HG03175 (cell line): ENCODE results near the gene PPIA.
"Not testable (repeated sequence)": the region's sequence is repeated elsewhere in the genome, so short reads cannot be mapped to it uniquely, and the experiment has no call there.

Source experiments
- ATAC-seq: cut with Tn5 transposase; IDR thresholded peaks from one replicate; pipeline ENCODE4 v1.9.1; 2021; ENCODE audit warnings: mild to moderate bottlenecking, moderate library complexity; ENCODE audit not compliant: unreplicated experiment

The PPIA gene

DNA sequence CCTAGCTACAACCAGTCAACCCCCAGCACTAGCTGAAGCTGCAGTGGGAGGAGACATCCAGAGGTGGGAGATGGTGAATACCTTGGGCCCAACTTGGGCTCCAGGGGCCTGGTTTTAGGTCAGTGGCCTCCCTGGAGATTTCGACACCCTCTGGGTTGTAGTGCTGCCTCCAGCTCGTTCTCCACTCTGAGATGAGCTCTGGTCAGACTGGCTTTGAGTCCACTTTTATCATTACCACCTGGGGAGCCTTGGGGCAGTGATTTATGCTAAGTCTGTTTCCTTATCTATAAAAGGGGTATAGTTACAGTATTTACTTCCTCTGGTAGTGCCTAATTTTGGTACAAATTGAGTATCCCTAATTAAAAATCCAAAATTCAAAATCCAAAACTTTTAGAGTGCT is 22.8 kb downstream of the PPIA start:
- no peak for ATAC-seq

DNA sequence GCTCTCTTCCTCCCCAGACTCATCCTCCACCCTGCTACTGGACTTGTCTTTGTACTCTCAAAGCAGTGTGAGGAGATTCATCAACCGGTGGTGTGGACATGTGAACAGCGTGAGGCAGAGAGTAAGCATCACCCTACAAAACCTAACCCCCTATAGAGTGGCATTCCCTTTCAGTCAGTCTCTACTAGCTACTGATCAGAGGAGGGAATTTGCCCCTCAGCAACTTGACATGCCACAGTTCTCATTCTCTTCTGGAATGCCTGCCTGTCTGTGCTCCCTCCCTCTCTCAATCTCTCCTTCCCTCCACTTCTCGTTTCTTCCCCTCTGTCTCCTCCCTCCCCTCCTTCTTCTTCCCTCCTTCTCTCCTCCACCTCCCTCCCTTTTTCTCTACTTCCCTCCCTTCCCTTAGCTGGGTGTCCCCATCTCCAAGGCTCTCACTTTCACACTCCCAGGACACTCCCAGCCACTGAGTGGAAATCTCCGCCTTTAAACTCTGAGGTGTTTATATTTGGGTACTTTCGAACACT is 26.8 kb downstream of the PPIA start:
- no peak for ATAC-seq

DNA sequence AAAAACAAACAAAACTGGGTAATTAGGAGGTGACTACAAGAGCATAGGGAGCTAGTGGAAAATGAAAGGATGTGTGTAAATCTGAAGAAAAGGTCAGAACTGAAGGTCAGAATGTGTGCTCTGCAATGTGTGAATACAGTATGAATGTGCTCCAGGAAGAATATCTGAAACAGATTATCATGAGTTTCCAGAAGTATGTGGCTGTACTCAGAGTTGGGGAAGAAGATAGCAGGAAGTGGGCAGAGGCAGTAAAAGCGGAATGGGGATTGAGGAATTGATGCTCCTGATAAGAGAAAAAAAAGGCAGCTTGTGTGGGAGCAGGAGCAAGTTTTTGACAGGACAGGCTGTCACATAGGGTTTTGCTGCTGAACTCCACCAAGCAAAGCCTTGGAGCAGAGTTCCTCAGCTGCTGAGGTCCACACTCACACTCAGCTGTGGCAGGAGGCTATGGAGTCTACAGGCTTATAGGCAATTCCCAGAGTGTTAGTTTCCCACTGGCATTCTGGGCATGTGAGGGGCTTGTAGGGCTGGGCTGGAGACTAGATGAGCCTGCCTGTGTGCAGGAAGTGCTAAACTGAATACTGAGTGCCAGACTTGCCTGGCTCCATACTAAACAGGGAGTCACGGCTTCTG is 28.5 kb downstream of the PPIA start:
- no peak for ATAC-seq

DNA sequence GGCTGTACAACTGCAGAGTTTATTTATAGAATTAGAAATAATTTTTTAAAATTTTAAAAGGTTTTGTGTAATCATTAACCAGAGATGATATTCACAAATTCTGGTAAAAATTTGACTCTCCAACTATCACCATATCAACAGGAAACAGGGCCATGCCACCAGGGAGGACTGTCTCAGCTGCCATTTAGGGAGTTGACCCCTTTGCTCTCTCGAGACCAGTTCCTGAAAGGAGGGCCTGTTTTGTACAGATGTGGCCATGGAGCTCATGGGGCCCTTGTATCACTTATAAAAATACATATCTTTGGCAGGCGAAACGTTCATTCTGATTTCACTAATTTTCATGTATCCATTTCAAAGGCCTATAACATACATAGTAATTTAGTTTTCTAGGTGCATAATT is 31.1 kb downstream of the PPIA start:
- no peak for ATAC-seq

DNA sequence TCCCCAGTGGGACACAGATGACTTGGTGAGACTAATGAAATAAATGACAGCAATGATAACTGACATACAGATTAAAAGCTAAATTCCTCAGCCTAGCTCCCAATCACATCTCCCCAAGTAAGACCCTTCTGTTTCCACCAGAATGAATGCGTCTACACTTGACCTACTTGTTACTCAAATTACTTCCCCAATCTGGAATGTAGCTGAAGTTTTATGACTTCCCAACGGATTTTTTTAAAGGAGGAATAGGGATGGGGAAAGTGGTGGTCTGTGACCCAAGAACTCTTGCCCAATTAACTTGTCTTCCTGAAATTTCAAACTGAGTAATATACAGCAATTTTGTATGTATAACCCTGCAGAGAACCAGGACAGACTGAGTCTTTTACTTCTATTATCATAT is 42.3 kb downstream of the PPIA start:
- ATAC-seq: no peak

DNA sequence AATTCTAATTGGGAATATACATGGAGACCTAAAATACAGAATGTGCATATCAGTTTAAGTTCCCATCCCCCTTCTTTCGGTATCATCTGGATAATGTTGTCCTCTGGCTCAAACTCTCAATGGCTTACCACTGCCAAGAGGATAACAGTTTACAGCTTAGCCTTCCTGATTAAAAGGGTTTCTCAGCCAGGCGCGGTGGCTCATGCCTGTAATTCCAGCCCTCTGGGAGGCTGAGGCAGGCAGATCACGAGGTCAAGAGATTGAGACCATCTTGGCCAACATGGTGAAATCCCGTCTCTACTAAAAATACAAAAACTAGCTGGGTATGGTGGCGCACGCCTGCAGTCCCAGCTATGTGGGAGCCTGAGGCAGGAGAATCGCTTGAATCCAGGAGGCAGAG is 46.2 kb downstream of the PPIA start:
- ATAC-seq: not testable (repeated sequence)

DNA sequence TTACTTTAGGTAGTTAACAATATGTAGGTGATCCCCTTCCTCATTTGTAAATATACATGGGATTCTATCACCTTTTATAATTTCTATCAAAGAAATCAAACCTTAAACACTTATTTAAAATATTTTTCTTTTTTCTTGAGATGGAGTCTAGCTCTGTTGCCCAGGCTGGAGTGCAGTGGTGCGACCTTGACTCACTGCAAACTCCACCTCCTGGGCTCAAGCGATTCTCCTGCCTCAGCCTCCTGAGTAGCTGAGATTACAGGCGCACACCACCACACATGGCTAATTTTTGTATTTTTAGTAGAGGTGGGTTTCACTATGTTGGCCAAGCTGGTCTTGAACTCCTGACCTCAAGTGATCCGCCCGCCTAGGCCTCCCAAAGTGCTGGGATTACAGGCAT is 47.0 kb downstream of the PPIA start:
- ATAC-seq: not testable (repeated sequence)

DNA sequence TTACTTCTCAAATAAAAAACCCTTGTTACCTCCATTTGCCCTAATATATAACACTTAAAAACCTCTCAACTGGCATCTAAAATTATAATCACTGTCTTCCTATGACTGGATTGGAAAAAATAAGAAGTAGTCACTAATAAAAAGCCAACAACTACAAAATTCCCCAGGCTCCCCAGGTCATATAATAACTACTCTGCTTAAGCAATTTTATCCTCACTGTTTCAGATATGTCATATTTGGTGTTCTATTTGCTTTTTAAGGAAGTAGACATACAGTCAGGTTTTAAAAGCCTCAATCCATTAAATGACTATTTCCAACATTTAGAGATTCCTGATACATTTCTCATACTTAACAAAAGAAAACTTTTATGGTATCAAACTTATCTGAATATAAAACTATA is 49.0 kb downstream of the PPIA start:
- no peak for ATAC-seq

DNA sequence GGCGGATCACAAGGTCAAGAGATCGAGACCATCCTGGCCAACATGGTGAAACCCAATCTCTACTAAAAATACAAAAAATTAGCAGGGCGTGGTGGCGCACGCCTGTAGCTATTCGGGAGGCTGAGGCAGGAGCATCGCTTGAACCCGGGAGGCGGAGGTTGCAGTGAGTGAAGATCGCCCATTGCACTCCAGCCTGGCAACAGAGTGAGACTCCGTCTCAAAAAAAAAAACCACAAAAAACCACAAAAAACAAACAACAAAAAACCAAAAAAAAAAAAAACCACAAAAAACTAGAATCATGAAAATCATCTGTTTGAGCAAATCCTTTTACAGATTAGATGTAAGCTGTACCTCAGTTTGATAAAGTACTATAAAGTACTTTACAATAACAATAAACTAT is 49.9 kb downstream of the PPIA start:
- not testable (repeated sequence) for ATAC-seq

DNA sequence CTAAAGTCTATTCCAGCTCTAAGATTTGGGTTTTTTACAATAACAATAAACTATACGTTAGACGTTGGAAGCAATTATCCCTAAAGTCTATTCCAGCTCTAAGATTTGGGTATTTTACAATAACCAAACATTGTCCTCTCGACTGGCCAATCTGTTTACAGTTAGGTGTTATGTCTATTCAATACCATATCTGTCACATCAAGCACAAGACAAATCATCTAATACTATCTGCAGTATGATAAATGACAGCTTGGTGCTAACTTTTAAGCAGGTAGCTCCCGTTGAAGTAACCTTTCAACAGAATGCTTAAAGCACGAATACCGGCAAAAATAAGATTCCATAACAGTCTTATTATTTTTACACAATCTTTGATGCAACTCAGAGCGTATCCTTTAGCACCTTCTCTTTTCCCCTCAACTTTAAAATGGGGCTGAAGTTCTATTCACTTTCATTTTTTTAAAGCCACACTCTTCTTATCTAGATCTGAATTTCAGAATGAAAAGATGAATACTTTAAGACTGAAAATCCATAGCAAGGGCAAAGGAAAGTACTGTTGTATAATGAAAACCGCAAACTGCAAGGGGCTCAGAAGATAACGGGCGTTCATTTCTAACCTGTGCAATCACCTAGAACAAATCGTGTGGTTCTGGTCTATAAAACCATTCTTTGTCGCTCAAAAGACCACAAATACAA is 50.5 kb downstream of the PPIA start:
- ATAC-seq: no peak

DNA sequence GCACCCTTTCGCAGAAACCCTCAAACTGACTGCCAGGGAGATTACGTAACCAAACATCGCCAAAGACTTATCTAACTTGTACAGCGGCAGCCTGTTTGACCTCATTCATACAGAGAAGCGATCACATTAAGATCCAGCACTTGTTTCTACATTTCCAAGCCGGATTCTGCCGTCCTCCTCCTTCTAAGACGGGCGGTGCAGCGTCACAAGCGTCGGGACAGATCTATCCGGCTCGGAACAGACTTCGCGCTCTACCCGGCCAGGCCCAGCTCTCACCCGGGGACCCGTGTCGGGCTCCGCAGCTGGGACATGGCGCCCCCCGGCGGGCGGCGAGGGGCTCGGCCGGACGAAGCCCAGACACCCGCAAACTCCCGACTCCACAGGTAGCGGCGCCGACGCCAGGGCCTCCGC is 51.0 kb downstream of the PPIA start:
- ATAC-seq: peak; percentile 69

DNA sequence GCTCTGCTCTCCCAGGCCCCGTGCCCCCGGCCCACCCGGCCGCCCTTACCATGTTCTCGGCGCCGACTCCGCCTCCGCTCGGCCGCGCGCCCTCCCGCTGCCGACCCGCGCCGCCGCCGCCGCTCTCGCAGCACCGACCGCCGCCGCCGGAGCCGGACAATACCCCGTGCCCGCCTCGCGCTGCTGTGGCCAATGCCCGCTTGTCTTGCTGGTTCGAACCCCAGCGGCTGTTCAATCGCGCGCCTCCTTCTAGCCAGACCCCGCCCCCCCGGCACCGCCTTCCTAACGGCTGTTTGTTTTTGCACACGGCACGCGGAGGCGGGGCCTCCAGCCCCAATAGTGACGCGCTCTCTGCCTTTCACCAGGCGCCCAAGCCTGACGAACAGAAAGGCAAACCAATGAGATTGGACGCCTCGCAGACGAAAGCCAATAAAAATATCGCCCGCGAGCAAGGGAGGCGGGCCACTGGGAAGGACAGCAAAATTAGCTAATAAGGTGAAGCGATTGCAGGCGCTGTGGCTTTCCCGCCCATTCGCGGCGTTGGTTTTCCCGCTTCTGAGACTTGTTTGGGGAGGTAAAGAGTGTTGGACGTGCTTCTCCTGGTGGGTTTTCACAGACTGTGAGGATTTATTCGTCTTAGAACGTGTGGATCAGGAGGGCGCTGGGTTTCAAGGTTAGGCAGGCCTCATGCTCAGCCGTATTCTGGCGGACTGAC is 51.6 kb downstream of the PPIA start, which contains the start of gene H2AZ2:
Gene H2AZ2 (minus strand): TSS at position 168 of the 715 bp plus-strand sequence. CDS start 116 bp downstream, at position 52.
- peak; percentile 87 for ATAC-seq

DNA sequence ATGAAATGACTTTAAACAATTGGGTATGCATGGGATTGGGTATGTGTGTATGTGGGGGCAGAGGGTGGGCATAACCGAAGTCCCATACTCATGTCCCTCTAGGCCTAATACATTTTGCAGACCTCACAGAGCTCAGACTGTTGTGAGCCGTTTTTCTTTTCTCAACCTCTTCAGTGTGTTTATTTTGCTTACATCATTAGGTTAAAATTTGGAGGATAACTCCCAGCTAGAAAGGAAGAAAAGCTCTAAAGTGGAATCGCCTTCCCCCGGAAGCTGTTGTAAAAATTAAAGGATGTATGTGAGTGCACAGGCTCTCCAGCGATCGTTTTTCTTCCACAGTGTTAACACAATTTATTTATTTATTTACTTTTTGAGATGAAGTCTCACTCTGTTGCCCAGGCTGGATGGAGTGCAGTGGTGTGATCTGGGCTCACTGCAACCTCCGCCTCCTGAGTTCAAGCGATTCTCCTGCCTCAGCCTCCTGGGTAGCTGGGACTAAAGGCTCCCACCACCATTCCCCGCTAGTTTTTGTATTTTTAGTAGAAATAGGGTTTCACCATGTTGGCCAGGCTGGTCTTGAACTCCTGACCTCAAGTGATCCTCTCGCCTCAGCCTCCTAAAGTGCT is 52.9 kb downstream of the PPIA start:
- ATAC-seq: no peak

DNA sequence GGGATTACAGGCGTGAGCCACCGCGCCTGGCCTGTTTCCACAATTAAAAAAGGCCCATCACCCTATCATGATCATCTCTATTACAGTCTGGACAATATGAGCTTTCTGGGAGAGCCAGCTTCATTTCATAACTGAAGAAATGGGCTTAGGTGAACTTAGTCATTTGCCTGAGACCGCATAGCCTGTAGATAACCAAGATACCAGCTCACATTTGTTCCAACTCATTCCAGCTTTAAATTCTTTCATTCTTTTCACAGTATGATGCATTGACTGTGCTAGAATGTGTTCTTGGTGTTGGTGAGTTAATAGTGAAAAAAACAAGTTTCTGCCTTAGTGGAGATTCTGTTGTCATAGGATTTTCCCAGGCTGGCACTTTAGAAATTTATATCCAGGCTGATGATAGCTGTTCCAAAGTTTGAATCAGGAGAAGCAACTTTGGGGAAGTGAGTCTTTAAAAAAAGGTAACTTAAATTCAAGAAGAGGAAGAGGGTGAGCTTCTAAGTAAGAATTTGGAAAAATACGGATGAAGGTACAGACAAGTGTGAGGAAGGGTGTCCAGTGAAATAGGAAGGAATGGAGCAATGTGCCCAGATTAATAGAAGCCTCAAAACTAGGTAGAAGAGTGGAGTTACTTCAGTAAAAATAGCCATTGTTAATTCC is 53.5 kb downstream of the PPIA start:
- ATAC-seq: no peak

DNA sequence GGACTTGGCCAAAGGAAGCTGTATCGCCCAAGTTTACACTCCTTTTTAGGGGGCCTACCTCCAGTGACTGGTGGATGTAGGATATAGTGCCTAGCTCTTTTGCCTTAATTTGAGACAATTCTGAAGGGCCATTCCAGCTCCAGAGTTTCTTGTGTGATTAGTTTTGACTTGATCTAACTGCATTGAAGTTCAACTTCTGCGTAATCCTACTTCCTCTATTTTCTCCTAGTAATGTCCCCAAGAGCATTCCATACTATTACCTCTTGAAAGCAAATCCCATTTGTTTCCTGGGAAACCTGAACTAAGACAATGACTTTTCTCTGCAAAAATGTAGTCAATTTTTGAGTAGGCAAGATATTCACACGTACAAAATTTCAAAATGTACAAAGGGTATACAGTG is 56.1 kb downstream of the PPIA start:
- ATAC-seq: no peak
